Right lobe of liver (tissue), 4 donors: ENCODE data around the gene C11orf52.

Source experiments
- POLR2A ChIP-seq: fragments of 450-650 bp; IDR thresholded peaks from one replicate; pipeline ENCODE4 v1.6.1; 2017; ENCODE audit warnings: antibody characterized with exemption, mild to moderate bottlenecking
- TF ChIP-seq, protein P1 (sequence below), 4 donors: fragments of 200-600 bp in 3 of 4; fragments of 450-650 bp in 1 of 4; IDR thresholded peaks; one replicate each; pipeline versions ENCODE4 v1.5.1 to v1.8.0; 2016 to 2022; ENCODE audit warnings: antibody characterized with exemption in 4 of 4, mild to moderate bottlenecking in 2 of 4
- donor health status: DM: no; HTN: no; CAD: no.
- donor health status: DM: no; HTN: no; CAD: no.
- donor health status: DM: no; HTN: yes; CAD: no.

DNA sequence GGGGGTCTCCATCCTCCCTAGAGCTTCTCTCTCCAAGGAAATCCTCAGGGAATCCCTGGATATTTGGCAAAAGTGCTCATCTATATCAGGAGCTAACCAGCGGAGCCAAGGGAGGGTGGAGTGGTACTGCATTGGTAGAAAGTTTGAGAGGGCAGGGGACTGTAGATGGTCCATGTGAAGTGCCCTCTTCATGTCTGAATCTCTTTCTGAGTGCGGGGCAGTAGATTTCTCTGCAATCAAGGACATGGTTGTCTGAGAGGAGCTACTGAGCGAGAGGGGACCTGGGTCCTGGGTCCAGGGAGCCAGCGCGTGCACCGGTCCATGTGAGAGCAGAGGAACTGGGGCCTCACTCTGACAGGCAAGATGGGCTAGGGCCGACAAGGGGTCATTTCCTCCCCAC, 19.1 kb downstream of the C11orf52 start:
- TF ChIP-seq, protein P1, sequence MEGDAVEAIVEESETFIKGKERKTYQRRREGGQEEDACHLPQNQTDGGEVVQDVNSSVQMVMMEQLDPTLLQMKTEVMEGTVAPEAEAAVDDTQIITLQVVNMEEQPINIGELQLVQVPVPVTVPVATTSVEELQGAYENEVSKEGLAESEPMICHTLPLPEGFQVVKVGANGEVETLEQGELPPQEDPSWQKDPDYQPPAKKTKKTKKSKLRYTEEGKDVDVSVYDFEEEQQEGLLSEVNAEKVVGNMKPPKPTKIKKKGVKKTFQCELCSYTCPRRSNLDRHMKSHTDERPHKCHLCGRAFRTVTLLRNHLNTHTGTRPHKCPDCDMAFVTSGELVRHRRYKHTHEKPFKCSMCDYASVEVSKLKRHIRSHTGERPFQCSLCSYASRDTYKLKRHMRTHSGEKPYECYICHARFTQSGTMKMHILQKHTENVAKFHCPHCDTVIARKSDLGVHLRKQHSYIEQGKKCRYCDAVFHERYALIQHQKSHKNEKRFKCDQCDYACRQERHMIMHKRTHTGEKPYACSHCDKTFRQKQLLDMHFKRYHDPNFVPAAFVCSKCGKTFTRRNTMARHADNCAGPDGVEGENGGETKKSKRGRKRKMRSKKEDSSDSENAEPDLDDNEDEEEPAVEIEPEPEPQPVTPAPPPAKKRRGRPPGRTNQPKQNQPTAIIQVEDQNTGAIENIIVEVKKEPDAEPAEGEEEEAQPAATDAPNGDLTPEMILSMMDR (IDR thresholded peaks at IDR 0.05) = no peak
- TF ChIP-seq POLR2A = no peak
